HG03521 (cell line): ENCODE data around the gene OR2AT4.

Experiments
- ATAC-seq: cut with Tn5 transposase; IDR thresholded peaks from one replicate; pipeline ENCODE4 v1.9.1; 2021; ENCODE audit warnings: mild to moderate bottlenecking, moderate library complexity; ENCODE audit not compliant: unreplicated experiment

OR2AT4 gene

GRCh38 chr11:75031771-75032549 lies 64.7 kb downstream of the OR2AT4 start:
- no peak for ATAC-seq
